HepG2 (cell line): ENCODE data around the gene DDC. TPM values are rescaled to one million over a fixed set of nuclear protein-coding genes. Genes with fewer than 3 reads are reported as not detected.

ENCODE experiments used
- ATAC-seq: fragments of 200-7000 bp; cut with Tn5 transposase; 3 replicates; pipeline ENCODE4 v1.9.1; 2020; ENCODE audit warnings: mild to moderate bottlenecking, moderate library complexity
- BruUV-seq: library from RNA; stranded (reverse); fragments of 400-500 nt; replicated peaks from 2 replicates; lab custom pipeline; 2021; lab: Mats Ljungman, UMichigan
- CTCF ChIA-PET: fragments of 300-600 bp; formaldehyde crosslinking; extraction: SDS; loops from one replicate; lab custom pipeline; 2021; ENCODE audit warnings: low total read pairs, inconsistent platforms, low intra/inter-chr PET ratio; lab: Yijun Ruan, JAX
- POLR2A ChIA-PET: fragments of 350-600 bp; sonication (Branson Sonifier 250); formaldehyde crosslinking; loops from one replicate; lab custom pipeline; 2020; ENCODE audit warnings: antibody characterized with exemption, inconsistent platforms; lab: Yijun Ruan, JAX
- DNase-seq: peaks from one replicate; pipeline ENCODE4 v3.0.0-alpha.2; 2015; ENCODE audit warnings: low spot score
- FAIRE-seq: peaks from 3 replicates; lab custom pipeline; 2011; peaks lifted over from hg19 to GRCh38; lab: Jason Lieb, UNC
- H2AFZ ChIP-seq: one replicate; pipeline ENCODE4 v1.6.1; 2011; ENCODE audit warnings: low read length, inconsistent platforms
- H3K27ac ChIP-seq: fragments of 300-600 bp; 3 replicates; pipeline ENCODE4 v1.8.0; 2011; ENCODE audit warnings: mixed run types, mild to moderate bottlenecking, mixed read lengths, low read length, inconsistent platforms; ENCODE audit not compliant: insufficient read depth; ENCODE audit errors: extremely low read length
- H3K27me3 ChIP-seq, 2 experiments: fragments of 200-600 bp in 1 of 2; 2 replicates in 1 of 2; 3 replicates in 1 of 2; pipeline versions ENCODE4 v1.6.0 to v1.8.0; 2011; ENCODE audit warnings: low read length in 2 of 2, mild to moderate bottlenecking in 2 of 2, moderate library complexity in 2 of 2, inconsistent platforms in 1 of 2; ENCODE audit not compliant: insufficient read depth in 2 of 2, control insufficient read depth in 1 of 2
- H3K36me3 ChIP-seq, 2 experiments: fragments of 200-600 bp in 1 of 2; replicated peaks in 1 of 2; 2 replicates in 1 of 2; 3 replicates in 1 of 2; pipeline versions ENCODE4 v1.5.1 to v1.8.0; 2011; ENCODE audit warnings: low read length in 2 of 2, inconsistent platforms in 1 of 2; ENCODE audit not compliant: insufficient read depth in 2 of 2, control insufficient read depth in 1 of 2
- H3K4me1 ChIP-seq: 2 replicates; pipeline ENCODE4 v1.5.1; 2012; ENCODE audit warnings: low read length, inconsistent platforms; ENCODE audit not compliant: insufficient read depth
- H3K4me2 ChIP-seq: 2 replicates; pipeline ENCODE4 v1.6.0; 2011; ENCODE audit warnings: low read depth, low read length, inconsistent platforms
- H3K4me3 ChIP-seq, 3 experiments: fragments of 200-600 bp in 1 of 3; sonication (generic), shearing (Covaris generic) in 1 of 3; replicated peaks in 1 of 3; 2 replicates each; pipeline ENCODE4 v1.5.1; 2011 to 2016; ENCODE audit warnings: low read length in 3 of 3, inconsistent platforms in 2 of 3, low read depth in 2 of 3, mild to moderate bottlenecking in 2 of 3, control low read depth in 1 of 3, mixed read lengths in 1 of 3; ENCODE audit not compliant: insufficient read depth in 1 of 3
- H3K79me2 ChIP-seq: one replicate; pipeline ENCODE4 v1.6.1; 2011; ENCODE audit warnings: low read length, inconsistent platforms; ENCODE audit not compliant: insufficient read depth
- H3K9ac ChIP-seq: 2 replicates; pipeline ENCODE4 v1.6.0; 2011; ENCODE audit warnings: mild to moderate bottlenecking, low read depth, low read length, inconsistent platforms; ENCODE audit not compliant: insufficient read depth
- H3K9me3 ChIP-seq: 2 replicates; pipeline ENCODE4 v1.5.1; 2012; ENCODE audit warnings: mild to moderate bottlenecking, low read length
- H4K20me1 ChIP-seq: 2 replicates; pipeline ENCODE4 v1.6.0; 2011; ENCODE audit warnings: inconsistent platforms, mild to moderate bottlenecking, low read length, moderate library complexity; ENCODE audit not compliant: insufficient read depth
- DR1 ChIP-seq: sonication (generic); formaldehyde crosslinking; IDR thresholded peaks from 2 replicates; pipeline ENCODE4 v1.8.0; 2021; ENCODE audit warnings: mild to moderate bottlenecking, missing genetic modification reagents, inconsistent platforms
- TEAD2 ChIP-seq: sonication (generic); formaldehyde crosslinking; IDR thresholded peaks from 2 replicates; pipeline ENCODE4 v1.9.0; 2021; ENCODE audit warnings: missing genetic modification reagents
- ZHX2 ChIP-seq, 2 experiments: sonication (generic) in 1 of 2; formaldehyde crosslinking in 1 of 2; IDR thresholded peaks; 2 replicates each; pipeline versions ENCODE4 v1.6.1 to v1.9.0; 2014 to 2022; ENCODE audit warnings: antibody characterized with exemption in 1 of 2, borderline replicate concordance in 1 of 2, inconsistent platforms in 1 of 2, low read depth in 1 of 2, missing genetic modification reagents in 1 of 2
- ZMYM4 ChIP-seq: sonication (generic); formaldehyde crosslinking; IDR thresholded peaks from 2 replicates; pipeline ENCODE4 v1.8.1; 2023; ENCODE audit warnings: mild to moderate bottlenecking, missing genetic modification reagents
- WGBS: methylation state at CpG from one replicate; pipeline ENCODE4 v1.1.6; 2017; ENCODE audit warnings: low lambda C conversion rate; 5-methylcytosine and 5-hydroxymethylcytosine counted together
- in situ Hi-C: cut with HindIII; loops from 2 replicates; pipeline ENCODE4 v1.10.0; 2017; ENCODE audit warnings: low pct_unique_long_range_greater_than_20kb; ENCODE audit not compliant: extremely low pct_ligation_motif_present
- intact Hi-C: fragments of 100-400 bp; cut with micrococcal nuclease; formaldehyde crosslinking; loops from one replicate; pipeline ENCODE4 v1.10.0; 2022; ENCODE audit not compliant: unreplicated experiment
- polyA plus RNA-seq, 8 experiments: library from polyadenylated mRNA; depleted of rRNA in 3 of 8; stranded (reverse) in 7 of 8; unstranded in 1 of 8; fragments of >200 nt; fragmentation: Illumina TruSeq in 4 of 8; extraction: Trizol in 4 of 8; gene quantifications; 2 replicates each; pipeline versions ENCODE4 v1.2.1 to v1.2.3, GENCODE V29; 2011 to 2016; ENCODE audit warnings: low read depth in 4 of 8, missing spikeins in 1 of 8, mixed read lengths in 1 of 8; ENCODE audit not compliant: insufficient read depth in 1 of 8
- total RNA-seq, 5 experiments: library from RNA; depleted of rRNA; stranded (reverse); fragments of >200 nt; fragmentation: Illumina TruSeq; extraction: Trizol; gene quantifications; 2 replicates each; pipeline ENCODE4 v1.2.3, GENCODE V29; 2016; ENCODE audit warnings: low read depth in 1 of 5

The DDC gene
- total and polyA plus RNA-seq, 2 of the 13 experiments (the other 11 are each of a cell fraction or from before 2014, with no cell fraction given) = 11.7 to 93.3 TPM

DNA sequence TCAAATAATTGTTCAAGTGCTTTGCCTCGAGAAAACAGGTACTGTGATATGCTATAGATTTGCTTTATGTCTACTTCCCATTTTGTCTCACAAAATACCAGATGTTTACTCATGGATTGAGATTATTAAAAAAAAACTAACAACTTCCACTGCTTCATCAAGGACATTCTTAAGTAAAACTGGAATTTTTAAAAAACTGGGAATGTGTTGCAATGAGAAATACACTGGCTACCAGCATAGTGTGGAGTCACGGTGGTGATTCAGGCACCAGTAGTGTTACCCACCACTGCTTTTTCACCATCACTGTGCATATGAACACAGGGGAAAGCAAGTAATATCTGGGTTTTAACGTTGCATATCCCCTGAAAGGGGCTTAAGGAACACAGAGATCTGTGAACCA is 136.3 kb downstream of the DDC start:
- no peak overlapping the region for H2AFZ ChIP-seq
- H3K4me3 ChIP-seq = no peak overlapping the region
- peaks cover 13% of the 10 kb centered on the region for H3K4me1 ChIP-seq
- H3K4me2 ChIP-seq = no peak overlapping the region
- CTCF ChIA-PET = no interaction called here
- H3K79me2 ChIP-seq = no peaks in the 10 kb centered on the region
- 37% methylated on average over 3 of the region's 3 CpGs for WGBS
- DNase-seq = no peak
- no peaks in the 10 kb centered on the region for H3K27me3 ChIP-seq
- no peaks in the 10 kb centered on the region for H4K20me1 ChIP-seq
- no peaks in the 10 kb centered on the region for H3K9me3 ChIP-seq
- FAIRE-seq = no peak
- H3K9ac ChIP-seq = no peak overlapping the region
- H3K36me3 ChIP-seq = no peaks in the 10 kb centered on the region
- intact Hi-C loops (no loop called here), in situ Hi-C loops (no loop called here)
- POLR2A ChIA-PET = no interaction called here
- TF ChIP-seq ZHX2 (IDR thresholded peaks at IDR 0.05; ENCODE audit: low read depth) (no peak), ZHX2 (CRISPR knock-in tag; IDR thresholded peaks at IDR 0.05; ENCODE audit: borderline replicate concordance) (no peak), ZMYM4 (CRISPR knock-in tag) (no peak), TEAD2 (CRISPR knock-in tag) (no peak), DR1 (no peak)
- BruUV-seq = no TSS peak
- no peak for ATAC-seq
- no peak overlapping the region for H3K27ac ChIP-seq
